IPS-NIHi11 (cell line): Measurements from ENCODE around the gene CBX2.

Experiments
- DNase-seq: peaks from one replicate; pipeline ENCODE4 v3.0.0; 2012; ENCODE audit warnings: mixed read lengths, low spot score

CBX2 gene

GRCh38 chr17:79812353-79813258 is 34.7 kb downstream of the CBX2 start:
- DNase-seq, result no peak

- peak; percentile 59 for DNase-seq
These were observed 35.6 kb downstream of the CBX2 start for GRCh38 chr17:79813297-79814126.

GRCh38 chr17:79814127-79814973 is 36.4 kb downstream of the CBX2 start:
- peak; percentile 56 for DNase-seq

- peak; percentile 56 for DNase-seq
These were observed 37.3 kb downstream of the CBX2 start for GRCh38 chr17:79814974-79815835.

GRCh38 chr17:79815836-79816461 is 38.0 kb downstream of the CBX2 start:
- DNase-seq, result no peak

- no peak for DNase-seq
These were observed 40.2 kb downstream of the CBX2 start for GRCh38 chr17:79818026-79818758.

GRCh38 chr17:79819085-79819484 is 41.1 kb downstream of the CBX2 start:
- no peak for DNase-seq

- DNase-seq, result no peak
These were observed 41.8 kb downstream of the CBX2 start for GRCh38 chr17:79819534-79820276.

- no peak for DNase-seq
These were observed 43.0 kb downstream of the CBX2 start for GRCh38 chr17:79820959-79821330.

- no peak for DNase-seq
These were observed 43.6 kb downstream of the CBX2 start for GRCh38 chr17:79821331-79822095.

GRCh38 chr17:79822583-79823124 is 44.7 kb downstream of the CBX2 start:
- DNase-seq, result no peak

- no peak for DNase-seq
These were observed 46.3 kb downstream of the CBX2 start for GRCh38 chr17:79824234-79824633.

- DNase-seq, result no peak
These were observed 47.1 kb downstream of the CBX2 start for GRCh38 chr17:79824893-79825579.

GRCh38 chr17:79825580-79825921 is 47.6 kb downstream of the CBX2 start:
- no peak for DNase-seq

- DNase-seq, result no peak
These were observed 48.3 kb downstream of the CBX2 start for GRCh38 chr17:79826204-79826680.

GRCh38 chr17:79826841-79827578 is 49.1 kb downstream of the CBX2 start:
- no peak for DNase-seq

GRCh38 chr17:79829004-79829403 is 51.1 kb downstream of the CBX2 start:
- DNase-seq, result no peak
